B cell (primary cell): ENCODE data around the gene MYH3. TPM values are rescaled to one million over a fixed set of nuclear protein-coding genes. Genes with fewer than 3 reads are reported as not detected.

Experiments used
- ATAC-seq: fragments of 200-7000 bp; cut with Tn5 transposase; one replicate; pipeline ENCODE4 v1.10.0; 2021; ENCODE audit warnings: low read depth, mild to moderate bottlenecking, moderate number of reproducible peaks, moderate library complexity
- CTCF ChIA-PET: fragments of 350-600 bp; sonication (Branson Sonifier 250); formaldehyde crosslinking; loops from one replicate; lab custom pipeline; 2021; ENCODE audit warnings: antibody characterized with exemption, inconsistent platforms; lab: Charles Lee
- POLR2A ChIA-PET: fragments of 350-600 bp; sonication (Branson Sonifier 250); formaldehyde crosslinking; loops from one replicate; lab custom pipeline; 2021; ENCODE audit warnings: antibody characterized with exemption; lab: Charles Lee
- DNase-seq: peaks from one replicate; pipeline ENCODE4 v3.0.0; 2013
- H2AFZ ChIP-seq: 2 replicates; pipeline ENCODE4 v1.6.1; 2012; ENCODE audit warnings: mild to moderate bottlenecking, low read depth, low read length; ENCODE audit not compliant: insufficient read depth, poor library complexity, severe bottlenecking
- H3K27ac ChIP-seq, 2 donors: 1 replicate in 1 of 2; 2 replicates in 1 of 2; pipeline ENCODE4 v1.5.1; 2012 to 2013; ENCODE audit warnings: low read length in 2 of 2, mild to moderate bottlenecking in 2 of 2, moderate library complexity in 1 of 2
- H3K27me3 ChIP-seq, 4 experiments: fragments of 200-600 bp in 1 of 4; sonication (generic) in 1 of 4; replicated peaks in 1 of 4; 1 replicate in 2 of 4; 2 replicates in 2 of 4; pipeline versions ENCODE4 v1.6.1 to v1.7.0; 2013 to 2016; ENCODE audit warnings: low read length in 3 of 4, mild to moderate bottlenecking in 2 of 4, mixed read lengths in 1 of 4, moderate library complexity in 1 of 4; ENCODE audit not compliant: insufficient read depth in 4 of 4, control insufficient read depth in 3 of 4; ENCODE audit errors: control extremely low read depth in 1 of 4
- H3K36me3 ChIP-seq, 2 experiments: replicated peaks in 1 of 2; 1 replicate in 1 of 2; 2 replicates in 1 of 2; pipeline versions ENCODE4 v1.6.1 to v1.7.1; 2013; ENCODE audit warnings: low read length in 1 of 2; ENCODE audit not compliant: insufficient read depth in 2 of 2, control insufficient read depth in 1 of 2; ENCODE audit errors: control extremely low read depth in 1 of 2, extremely low read depth in 1 of 2
- H3K4me1 ChIP-seq, 2 donors: fragments of 200-600 bp in 1 of 2; sonication (generic) in 1 of 2; 1 replicate in 1 of 2; 2 replicates in 1 of 2; pipeline versions ENCODE4 v1.5.1 to v1.6.1; 2013 to 2017; ENCODE audit warnings: low read length in 2 of 2; ENCODE audit not compliant: control insufficient read depth in 2 of 2, insufficient read depth in 2 of 2
- H3K4me2 ChIP-seq: replicated peaks from 2 replicates; pipeline ENCODE3; 2012; ENCODE audit warnings: mild to moderate bottlenecking, low read depth, low read length; ENCODE audit not compliant: poor library complexity, severe bottlenecking
- H3K4me3 ChIP-seq, 5 experiments: fragments of 200-600 bp in 1 of 5; sonication (generic) in 1 of 5; 1 replicate in 3 of 5; 2 replicates in 2 of 5; pipeline versions ENCODE4 v1.5.1 to v1.7.0; 2011 to 2016; ENCODE audit warnings: low read length in 4 of 5, mild to moderate bottlenecking in 4 of 5, low read depth in 2 of 5, control low read depth in 1 of 5, moderate library complexity in 1 of 5; ENCODE audit not compliant: insufficient read depth in 1 of 5; ENCODE audit errors: control extremely low read depth in 1 of 5, extremely low read depth in 1 of 5
- H3K79me2 ChIP-seq: fragments of 200-600 bp; sonication (generic); one replicate; pipeline ENCODE4 v1.6.0; 2016; ENCODE audit warnings: low read length; ENCODE audit not compliant: control insufficient read depth, insufficient read depth
- H3K9ac ChIP-seq: fragments of 200-600 bp; sonication (generic); 2 replicates; pipeline ENCODE4 v1.6.1; 2017; ENCODE audit warnings: mild to moderate bottlenecking, low read length, moderate library complexity
- H3K9me3 ChIP-seq, 3 donors: one replicate each; pipeline versions ENCODE4 v1.6.1 to v1.7.1; 2013; ENCODE audit warnings: low read length in 2 of 3; ENCODE audit not compliant: control insufficient read depth in 2 of 3, insufficient read depth in 1 of 3; ENCODE audit errors: control extremely low read depth in 1 of 3
- H4K20me1 ChIP-seq: 2 replicates; pipeline ENCODE4 v1.6.0; 2012; ENCODE audit warnings: mild to moderate bottlenecking, low read length; ENCODE audit not compliant: insufficient read depth, control insufficient read depth, poor library complexity, severe bottlenecking
- H3K27ac Mint-ChIP-seq: one replicate; pipeline ENCODE4 v1.8.0; 2021; ENCODE audit warnings: mixed read lengths
- H3K27me3 Mint-ChIP-seq: one replicate; pipeline ENCODE4 v1.8.0; 2021; ENCODE audit warnings: mixed read lengths
- H3K4me1 Mint-ChIP-seq: one replicate; pipeline ENCODE4 v1.8.0; 2021; ENCODE audit warnings: mixed read lengths
- H3K4me3 Mint-ChIP-seq: one replicate; pipeline ENCODE4 v1.8.0; 2021; ENCODE audit warnings: mixed read lengths
- H3K9me3 Mint-ChIP-seq: one replicate; pipeline ENCODE4 v1.8.0; 2022; ENCODE audit warnings: mixed read lengths; ENCODE audit not compliant: insufficient read depth
- EZH2 ChIP-seq: IDR thresholded peaks from 2 replicates; pipeline ENCODE4 v1.6.1; 2012; ENCODE audit warnings: borderline replicate concordance, low read depth, mild to moderate bottlenecking, moderate library complexity, low read length; ENCODE audit not compliant: insufficient read depth, poor library complexity, severe bottlenecking
- WGBS: methylation state at CpG from one replicate; pipeline ENCODE4 v1.1.5; 2013; ENCODE audit warnings: missing lambda C conversion rate; ENCODE audit not compliant: insufficient coverage; 5-methylcytosine and 5-hydroxymethylcytosine counted together
- intact Hi-C: fragments of 100-400 bp; cut with micrococcal nuclease; formaldehyde crosslinking; loops from one replicate; pipeline ENCODE4 v1.10.0; 2022
- polyA plus RNA-seq: library from polyadenylated mRNA; depleted of rRNA; stranded (reverse); fragments of >200 nt; gene quantifications from 2 replicates; pipeline ENCODE4 v1.2.3, GENCODE V29; 2012
- total RNA-seq, 2 donors: library from RNA; stranded (reverse); fragments of 120-200 nt in 1 of 2; gene quantifications; 1 replicate in 1 of 2; 2 replicates in 1 of 2; pipeline versions ENCODE4 v1.2.3 to v1.2.4, GENCODE V29; 2013 to 2022
- TF ChIP-seq, protein P1 (sequence below): fragments of 200-600 bp; IDR thresholded peaks from one replicate; pipeline ENCODE4 v1.8.0; 2022; ENCODE audit warnings: antibody characterized with exemption, mild to moderate bottlenecking

MYH3 gene
- total and polyA plus RNA-seq, 2 donors (not counting 1 experiment from before 2014, with no cell fraction given): 9.4 to 10.9 TPM

DNA sequence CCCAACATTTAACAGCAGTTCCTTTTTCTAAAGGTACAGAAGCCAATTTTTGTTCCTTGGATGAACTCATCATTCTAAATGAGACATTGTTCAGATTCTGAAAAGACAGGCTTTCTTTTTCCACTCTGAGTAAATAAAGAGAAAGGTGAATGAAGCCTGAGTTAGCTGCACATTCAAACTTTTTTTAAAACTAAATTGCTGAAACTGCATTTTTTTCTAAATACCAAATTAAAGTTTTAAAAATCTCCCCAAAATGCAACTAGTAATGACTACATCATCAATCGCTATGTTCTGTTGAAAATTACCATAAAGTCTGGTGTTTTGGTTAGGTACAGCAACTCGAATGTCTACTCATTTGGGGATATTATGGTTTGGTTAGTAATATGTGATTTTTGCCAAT lies 30.4 kb upstream of the MYH3 start:
- TF ChIP-seq EZH2: no peak
- TF ChIP-seq, protein P1, sequence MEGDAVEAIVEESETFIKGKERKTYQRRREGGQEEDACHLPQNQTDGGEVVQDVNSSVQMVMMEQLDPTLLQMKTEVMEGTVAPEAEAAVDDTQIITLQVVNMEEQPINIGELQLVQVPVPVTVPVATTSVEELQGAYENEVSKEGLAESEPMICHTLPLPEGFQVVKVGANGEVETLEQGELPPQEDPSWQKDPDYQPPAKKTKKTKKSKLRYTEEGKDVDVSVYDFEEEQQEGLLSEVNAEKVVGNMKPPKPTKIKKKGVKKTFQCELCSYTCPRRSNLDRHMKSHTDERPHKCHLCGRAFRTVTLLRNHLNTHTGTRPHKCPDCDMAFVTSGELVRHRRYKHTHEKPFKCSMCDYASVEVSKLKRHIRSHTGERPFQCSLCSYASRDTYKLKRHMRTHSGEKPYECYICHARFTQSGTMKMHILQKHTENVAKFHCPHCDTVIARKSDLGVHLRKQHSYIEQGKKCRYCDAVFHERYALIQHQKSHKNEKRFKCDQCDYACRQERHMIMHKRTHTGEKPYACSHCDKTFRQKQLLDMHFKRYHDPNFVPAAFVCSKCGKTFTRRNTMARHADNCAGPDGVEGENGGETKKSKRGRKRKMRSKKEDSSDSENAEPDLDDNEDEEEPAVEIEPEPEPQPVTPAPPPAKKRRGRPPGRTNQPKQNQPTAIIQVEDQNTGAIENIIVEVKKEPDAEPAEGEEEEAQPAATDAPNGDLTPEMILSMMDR: no peak
- DNase-seq (no peak), ATAC-seq (no peak)
- Histone ChIP-seq H3K4me2 (no peak overlapping the region), H3K9ac (no peak overlapping the region), H3K36me3 (peaks cover 10 to 82% of the 10 kb centered on the region in 2 experiments), H2AFZ (no peak overlapping the region), H3K79me2 (peaks cover 36% of the 10 kb centered on the region), H3K9me3 (no peaks in the 10 kb centered on the region), H4K20me1 (peaks cover 11% of the 10 kb centered on the region), H3K4me3 (no peak overlapping the region), H3K27me3 (no peaks in the 10 kb centered on the region), H3K27ac (no peak overlapping the region), H3K4me1 (peaks cover 0 to 3% of the 10 kb centered on the region in 2 donors)
- H3K27me3 Mint-ChIP-seq: no peaks in the 10 kb centered on the region
- H3K4me3 Mint-ChIP-seq: no peak overlapping the region
- ChIA-PET POLR2A (no interaction called here), CTCF (interaction anchor here (1.1 kb wide), 1 partner anchor 41 kb away, joined by 4 read pairs; no protein-coding TSS in a partner anchor)
- intact Hi-C loops: no loop called here
- H3K4me1 Mint-ChIP-seq: peaks cover 19% of the 10 kb centered on the region
- WGBS: no CpG with 5 or more reads among the region's 2 CpGs
- H3K27ac Mint-ChIP-seq: no peak overlapping the region
- H3K9me3 Mint-ChIP-seq: no peaks in the 10 kb centered on the region

DNA sequence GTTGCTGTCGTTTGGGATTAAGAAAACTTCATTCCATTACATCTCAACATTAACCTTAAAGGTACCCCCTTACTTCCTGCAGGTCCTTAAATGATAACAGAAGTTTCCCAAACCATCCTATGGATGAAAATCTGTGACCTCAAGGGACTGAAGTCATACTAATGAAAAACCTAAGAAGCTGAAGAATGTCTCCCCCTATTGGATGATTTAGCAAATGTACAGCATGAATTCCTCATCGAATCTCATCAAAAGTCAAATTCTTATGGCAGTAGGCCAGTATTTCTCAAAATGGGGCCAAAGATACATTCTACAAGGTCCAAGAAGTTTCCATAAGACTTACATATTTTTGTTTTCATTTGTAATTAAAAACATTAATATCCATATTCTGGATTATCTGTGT lies 26.7 kb upstream of the MYH3 start:
- no peak overlapping the region for H3K27ac Mint-ChIP-seq
- H3K79me2 ChIP-seq: peaks cover 15% of the 10 kb centered on the region
- ChIA-PET POLR2A (no interaction called here), CTCF (interaction anchor here (1.0 to 2.7 kb wide), 6 partner anchors 9 to 161 kb away, joined by 3 to 9 read pairs (median 6); no protein-coding TSS in a partner anchor)
- H4K20me1 ChIP-seq: peaks cover 11% of the 10 kb centered on the region
- no CpG with 5 or more reads among the region's 2 CpGs for WGBS
- H3K27me3 ChIP-seq: no peaks in the 10 kb centered on the region
- H3K4me3 Mint-ChIP-seq: no peak overlapping the region
- no peaks in the 10 kb centered on the region for H3K9me3 Mint-ChIP-seq
- peaks cover 10 to 78% of the 10 kb centered on the region in 2 experiments for H3K36me3 ChIP-seq
- no peak overlapping the region for H3K9ac ChIP-seq
- no peak overlapping the region for H2AFZ ChIP-seq
- ATAC-seq (no peak), DNase-seq (peak; percentile 27)
- H3K27ac ChIP-seq: no peak overlapping the region
- no peak overlapping the region for H3K4me3 ChIP-seq
- peaks cover 5% of the 10 kb centered on the region for H3K4me1 Mint-ChIP-seq
- no peaks in the 10 kb centered on the region for H3K4me1 ChIP-seq
- no peak for TF ChIP-seq EZH2
- TF ChIP-seq, protein P1: peak; percentile 67
- H3K4me2 ChIP-seq: no peak overlapping the region
- no peaks in the 10 kb centered on the region for H3K27me3 Mint-ChIP-seq
- intact Hi-C loops: loop anchor here (2.0 kb wide), 1 partner anchor 37 kb away; no protein-coding TSS in a partner anchor
- H3K9me3 ChIP-seq: no peaks in the 10 kb centered on the region
